Omental fat pad (tissue), 4 donors: Measurements from ENCODE around the gene DSCAM. TPM values are rescaled to one million over a fixed set of nuclear protein-coding genes. Genes with fewer than 3 reads are reported as not detected.

Source experiments
- ATAC-seq: fragments of 150-250 bp; one replicate; pipeline ENCODE4 v1.9.1; 2016; ENCODE audit warnings: mild to moderate bottlenecking, moderate library complexity; ENCODE audit not compliant: low FRiP score
- DNase-seq: peaks from one replicate; pipeline ENCODE4 v3.0.0-alpha.2; 2019; ENCODE audit warnings: low spot score
- total RNA-seq, 4 donors: library from RNA; depleted of rRNA; stranded (reverse); fragments of >200 nt; gene quantifications; one replicate each; pipeline ENCODE4 v1.1.0, GENCODE V29; 2016
- TF ChIP-seq, protein P1 (sequence below), 3 donors: fragments of 450-650 bp; IDR thresholded peaks; one replicate each; pipeline ENCODE4 v1.5.1; 2016 to 2017; ENCODE audit warnings: antibody characterized with exemption in 3 of 3, mild to moderate bottlenecking in 3 of 3, moderate library complexity in 2 of 3

DSCAM gene
- total RNA-seq, 4 donors from 2014 or later: 0.16 TPM; not detected in 3

DNA sequence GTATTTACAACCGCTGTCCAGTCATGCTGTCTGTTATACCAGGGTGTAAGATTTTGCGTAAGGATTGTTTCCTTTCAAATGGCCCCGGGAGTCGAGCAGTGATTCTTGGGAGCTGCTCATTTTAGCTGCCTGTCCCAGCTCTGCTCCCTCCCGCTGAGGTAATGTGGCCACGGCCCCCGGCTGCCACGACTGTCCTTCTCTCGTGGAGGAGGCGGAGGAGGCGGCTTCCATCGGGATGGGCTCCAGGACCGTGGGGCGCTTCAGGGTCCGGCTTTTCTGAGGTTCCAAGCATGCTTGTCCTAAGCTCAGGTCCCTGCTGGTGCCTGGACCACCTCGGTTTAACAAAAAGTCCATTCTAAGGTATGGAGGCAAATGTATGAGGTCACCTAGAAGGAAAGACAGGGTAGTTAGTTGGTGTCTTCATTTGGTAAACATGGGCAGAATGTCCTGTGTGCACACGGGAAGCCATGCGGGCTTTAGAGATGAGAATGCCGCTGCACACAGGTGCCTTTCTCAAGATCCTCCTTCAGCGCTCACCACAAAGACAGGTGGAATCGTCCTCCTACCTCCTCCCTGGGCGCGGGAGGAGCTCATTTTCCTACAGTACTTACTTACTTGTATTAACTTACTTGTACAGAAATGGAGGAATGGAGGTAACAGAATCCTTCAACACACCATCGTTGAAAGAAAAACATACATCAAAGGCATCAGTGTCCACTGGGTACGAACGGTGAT lies 833.8 kb downstream of the DSCAM start:
- TF ChIP-seq, protein P1, sequence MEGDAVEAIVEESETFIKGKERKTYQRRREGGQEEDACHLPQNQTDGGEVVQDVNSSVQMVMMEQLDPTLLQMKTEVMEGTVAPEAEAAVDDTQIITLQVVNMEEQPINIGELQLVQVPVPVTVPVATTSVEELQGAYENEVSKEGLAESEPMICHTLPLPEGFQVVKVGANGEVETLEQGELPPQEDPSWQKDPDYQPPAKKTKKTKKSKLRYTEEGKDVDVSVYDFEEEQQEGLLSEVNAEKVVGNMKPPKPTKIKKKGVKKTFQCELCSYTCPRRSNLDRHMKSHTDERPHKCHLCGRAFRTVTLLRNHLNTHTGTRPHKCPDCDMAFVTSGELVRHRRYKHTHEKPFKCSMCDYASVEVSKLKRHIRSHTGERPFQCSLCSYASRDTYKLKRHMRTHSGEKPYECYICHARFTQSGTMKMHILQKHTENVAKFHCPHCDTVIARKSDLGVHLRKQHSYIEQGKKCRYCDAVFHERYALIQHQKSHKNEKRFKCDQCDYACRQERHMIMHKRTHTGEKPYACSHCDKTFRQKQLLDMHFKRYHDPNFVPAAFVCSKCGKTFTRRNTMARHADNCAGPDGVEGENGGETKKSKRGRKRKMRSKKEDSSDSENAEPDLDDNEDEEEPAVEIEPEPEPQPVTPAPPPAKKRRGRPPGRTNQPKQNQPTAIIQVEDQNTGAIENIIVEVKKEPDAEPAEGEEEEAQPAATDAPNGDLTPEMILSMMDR (IDR thresholded peaks at IDR 0.05): no peak
- ATAC-seq (no peak), DNase-seq (no peak)

DNA sequence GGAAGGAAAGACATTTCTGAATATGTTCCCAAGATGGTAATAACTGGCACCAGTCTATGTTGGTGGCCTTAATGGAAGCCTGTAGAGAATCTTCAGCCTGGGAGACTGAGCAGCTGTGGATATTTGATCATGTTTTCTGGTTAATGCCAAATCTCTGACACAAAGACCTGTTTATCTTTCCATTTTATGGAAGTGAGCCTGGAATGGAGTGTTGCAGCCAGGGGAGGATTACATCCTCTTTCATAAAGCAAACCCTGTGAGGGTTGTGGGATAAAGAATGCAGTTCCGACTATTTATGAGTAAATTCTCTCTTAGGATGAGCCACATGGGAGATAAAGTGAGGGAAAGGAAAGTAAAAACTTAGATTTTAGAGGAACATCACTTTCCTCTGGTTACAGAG lies 835.6 kb downstream of the DSCAM start:
- ATAC-seq (peak; percentile 52), DNase-seq (no peak)
- TF ChIP-seq, protein P1 (IDR thresholded peaks at IDR 0.05): no peak

DNA sequence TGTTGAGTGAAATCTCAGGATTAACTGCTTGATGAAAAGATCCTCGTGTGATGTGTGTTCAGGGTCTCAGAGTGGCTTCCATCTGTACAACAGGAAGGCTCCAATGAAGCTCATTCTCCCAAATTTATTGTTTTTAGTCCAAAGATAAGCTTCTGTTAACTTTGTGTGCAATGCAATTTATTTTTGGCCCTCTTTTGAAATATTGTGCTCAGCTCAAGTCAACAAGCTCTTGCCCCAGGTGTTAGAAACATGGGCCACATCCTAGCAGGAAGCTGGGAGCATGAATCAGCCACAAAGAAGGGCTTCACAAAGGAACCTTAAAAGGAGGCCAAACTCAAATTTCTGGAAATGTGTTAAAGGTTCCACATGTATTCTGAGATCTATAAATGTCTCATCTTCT lies 844.0 kb downstream of the DSCAM start:
- no peak for ATAC-seq
- no peak for DNase-seq
- TF ChIP-seq, protein P1 (IDR thresholded peaks at IDR 0.05): no peak

DNA sequence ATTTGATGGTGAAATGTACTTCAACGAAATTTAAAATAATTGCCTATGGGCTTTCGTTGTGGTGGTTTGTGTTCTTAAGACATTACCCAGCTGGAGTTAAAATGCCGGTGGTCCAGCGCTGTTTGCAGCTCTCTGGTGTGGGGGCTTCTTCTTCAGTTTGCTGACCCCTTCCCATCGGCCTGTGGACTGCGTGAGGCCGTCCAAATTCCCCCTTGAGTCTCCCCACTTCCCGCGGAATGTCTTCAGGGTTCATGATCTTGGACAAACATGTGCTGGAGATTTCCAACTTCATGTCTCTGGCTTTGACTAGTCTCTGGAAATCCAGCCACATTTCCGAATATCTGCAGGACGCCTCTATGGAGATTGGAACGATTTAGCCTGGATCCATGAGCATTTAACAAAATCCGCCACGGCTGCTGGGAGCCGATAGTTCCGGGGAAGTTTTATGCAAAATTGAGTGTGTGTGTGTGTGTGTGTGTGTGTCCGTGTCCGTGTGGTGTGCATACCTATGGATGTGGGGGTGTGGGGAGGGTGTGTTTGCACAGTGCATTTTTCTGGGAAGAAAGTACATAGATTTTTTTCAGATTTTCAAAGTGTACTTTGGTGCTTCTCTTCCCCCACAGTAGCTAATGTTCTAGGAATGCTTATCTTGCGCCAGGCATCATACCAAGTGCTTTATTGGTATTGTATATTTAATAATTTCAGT lies 862.5 kb downstream of the DSCAM start:
- no peak for ATAC-seq
- TF ChIP-seq, protein P1 (IDR thresholded peaks at IDR 0.05): no peak
- no peak for DNase-seq

DNA sequence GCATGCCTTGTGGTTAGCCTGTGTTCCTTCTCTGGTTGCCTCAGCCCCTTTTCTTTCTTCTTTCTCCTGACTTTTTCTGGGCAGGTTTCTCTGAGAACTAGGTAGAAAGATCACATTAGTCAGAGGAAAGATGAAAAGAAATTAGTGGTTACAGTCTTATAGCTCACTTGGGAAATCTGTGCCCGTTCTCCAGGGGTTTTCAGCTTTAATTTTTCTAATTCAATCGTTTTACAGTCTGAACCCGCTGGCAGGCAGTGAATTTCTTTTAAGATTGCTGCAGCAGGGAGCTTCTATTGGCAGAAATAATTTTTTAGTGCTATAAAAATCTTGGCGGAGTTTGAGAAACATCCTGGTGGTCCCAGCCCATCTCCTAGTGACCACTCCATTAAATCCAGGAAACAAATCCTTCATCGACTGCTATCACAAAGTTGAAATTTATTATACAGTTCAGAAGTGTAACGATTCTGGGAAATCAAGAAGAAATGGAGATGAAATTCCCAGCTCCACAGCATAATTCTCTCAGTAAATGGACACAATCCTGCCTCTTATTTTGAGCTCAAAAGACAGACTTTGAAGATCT lies 866.6 kb downstream of the DSCAM start:
- ATAC-seq (no peak), DNase-seq (no peak)
- TF ChIP-seq, protein P1 (IDR thresholded peaks at IDR 0.05): no peak

DNA sequence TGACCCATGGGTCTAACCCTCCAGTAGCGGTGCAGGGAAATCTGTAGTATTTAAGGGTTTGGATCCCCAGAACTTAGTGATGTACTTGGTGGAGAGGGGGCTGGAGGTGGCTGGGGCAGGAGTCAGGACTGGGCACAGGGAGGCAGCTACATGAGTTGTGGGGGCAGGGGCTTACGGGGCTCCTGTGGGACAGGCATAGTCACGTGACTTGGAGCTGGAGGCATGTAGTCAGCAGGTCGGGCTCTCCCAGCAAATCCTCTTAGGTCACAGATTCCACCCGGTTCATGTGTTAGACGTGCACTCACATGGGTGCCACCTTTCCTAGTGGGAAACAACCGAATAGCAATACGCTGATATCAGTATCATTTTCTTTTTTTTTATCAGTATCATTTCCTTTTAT lies 867.6 kb downstream of the DSCAM start:
- no peak for DNase-seq
- TF ChIP-seq, protein P1 (IDR thresholded peaks at IDR 0.05): no peak
- ATAC-seq: no peak
